Karpas-422 (cell line): ENCODE data around the gene PGBD5. TPM values are rescaled to one million over a fixed set of nuclear protein-coding genes. Genes with fewer than 3 reads are reported as not detected.
"Not testable (repeated sequence)": the region's sequence is repeated elsewhere in the genome, so short reads cannot be mapped to it uniquely, and the experiment has no call there.

ENCODE experiments used
- DNase-seq: peaks from one replicate; pipeline ENCODE4 v3.0.0-alpha.2; 2015
- H2AFZ ChIP-seq: fragments of 200-600 bp; sonication (generic); 2 replicates; pipeline ENCODE4 v1.6.1; 2014; ENCODE audit warnings: antibody characterized with exemption, low read length, mixed read lengths
- H3K27ac ChIP-seq: fragments of 200-600 bp; sonication (generic); 2 replicates; pipeline ENCODE4 v1.5.1; 2014; ENCODE audit warnings: mild to moderate bottlenecking, low read length, moderate library complexity
- H3K27me3 ChIP-seq: fragments of 200-600 bp; sonication (generic); 2 replicates; pipeline ENCODE4 v1.6.1; 2014; ENCODE audit warnings: low read length, mixed read lengths
- H3K36me3 ChIP-seq: fragments of 200-600 bp; sonication (generic); 2 replicates; pipeline ENCODE4 v1.6.1; 2014; ENCODE audit warnings: low read length, mixed read lengths; ENCODE audit not compliant: insufficient read depth
- H3K4me1 ChIP-seq: fragments of 200-600 bp; sonication (generic); 2 replicates; pipeline ENCODE4 v1.6.1; 2014; ENCODE audit warnings: mild to moderate bottlenecking, low read length, mixed read lengths
- H3K4me2 ChIP-seq: fragments of 200-600 bp; sonication (generic); 2 replicates; pipeline ENCODE4 v1.6.1; 2014; ENCODE audit warnings: low read length, low read depth, mild to moderate bottlenecking; ENCODE audit not compliant: poor library complexity, severe bottlenecking
- H3K4me3 ChIP-seq: fragments of 200-600 bp; sonication (generic); 2 replicates; pipeline ENCODE4 v1.5.1; 2014; ENCODE audit warnings: mild to moderate bottlenecking, antibody characterized with exemption, low read length, mixed read lengths
- H3K79me2 ChIP-seq: fragments of 200-600 bp; sonication (generic); 2 replicates; pipeline ENCODE4 v1.6.1; 2014; ENCODE audit warnings: mild to moderate bottlenecking, low read length, mixed read lengths
- H3K9ac ChIP-seq: fragments of 200-600 bp; sonication (generic); 2 replicates; pipeline ENCODE4 v1.6.0; 2014; ENCODE audit warnings: low read length
- H3K9me2 ChIP-seq: fragments of 200-600 bp; sonication (generic), shearing (Covaris generic); replicated peaks from 2 replicates; pipeline ENCODE4 v1.6.0; 2014; ENCODE audit warnings: mild to moderate bottlenecking, low read length, moderate library complexity; ENCODE audit not compliant: insufficient read depth
- H3K9me3 ChIP-seq: fragments of 300-700, 200-600 bp; sonication (generic); 2 replicates; pipeline ENCODE4 v1.6.1; 2014; ENCODE audit warnings: low read length, mixed read lengths
- H4K20me1 ChIP-seq: fragments of 200-600 bp; sonication (generic); 2 replicates; pipeline ENCODE4 v1.6.1; 2014; ENCODE audit warnings: mild to moderate bottlenecking, antibody characterized with exemption, low read length, low read depth; ENCODE audit not compliant: insufficient read depth
- total RNA-seq: library from RNA; depleted of rRNA; stranded (reverse); fragments of >200 nt; shearing (Covaris generic); gene quantifications from 2 replicates; pipeline ENCODE4 v1.2.3, GENCODE V29; 2014; ENCODE audit warnings: low replicate concordance; rRNA removed

Gene PGBD5, protein sequence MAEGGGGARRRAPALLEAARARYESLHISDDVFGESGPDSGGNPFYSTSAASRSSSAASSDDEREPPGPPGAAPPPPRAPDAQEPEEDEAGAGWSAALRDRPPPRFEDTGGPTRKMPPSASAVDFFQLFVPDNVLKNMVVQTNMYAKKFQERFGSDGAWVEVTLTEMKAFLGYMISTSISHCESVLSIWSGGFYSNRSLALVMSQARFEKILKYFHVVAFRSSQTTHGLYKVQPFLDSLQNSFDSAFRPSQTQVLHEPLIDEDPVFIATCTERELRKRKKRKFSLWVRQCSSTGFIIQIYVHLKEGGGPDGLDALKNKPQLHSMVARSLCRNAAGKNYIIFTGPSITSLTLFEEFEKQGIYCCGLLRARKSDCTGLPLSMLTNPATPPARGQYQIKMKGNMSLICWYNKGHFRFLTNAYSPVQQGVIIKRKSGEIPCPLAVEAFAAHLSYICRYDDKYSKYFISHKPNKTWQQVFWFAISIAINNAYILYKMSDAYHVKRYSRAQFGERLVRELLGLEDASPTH
- total RNA-seq = not detected in 2 replicates

- no peaks in the 10 kb centered on the region for H3K79me2 ChIP-seq
- DNase-seq = peak; percentile 84
- H3K9me2 ChIP-seq = no peaks in the 10 kb centered on the region
- H3K27me3 ChIP-seq = no peaks in the 10 kb centered on the region
- H3K9ac ChIP-seq = no peak within 1 kb of the TSS
- H3K4me3 ChIP-seq = peak within 1 kb of the TSS; percentile 53; the same call in 1 of the 2 replicates
- H3K36me3 ChIP-seq = no peaks in the 10 kb centered on the region
- peak within 1 kb of the TSS; percentile 47 for H3K4me2 ChIP-seq
- H3K4me1 ChIP-seq = peaks cover 10% of the 10 kb centered on the region
- H3K27ac ChIP-seq = no peak within 1 kb of the TSS
- no peak within 1 kb of the TSS for H2AFZ ChIP-seq
- H4K20me1 ChIP-seq = no peaks in the 10 kb centered on the region
- no peaks in the 10 kb centered on the region for H3K9me3 ChIP-seq
Observed at GRCh38 chr1:230426246-230427093, at the start of gene PGBD5. PGBD5 (minus strand) TSS chr1:230426332; CDS start chr1:230425928, 404 bp downstream.

GRCh38 chr1:230474924-230475323 lies 48.8 kb upstream of the PGBD5 start:
- H3K36me3 ChIP-seq, H4K20me1 ChIP-seq, H3K4me3 ChIP-seq, H3K4me2 ChIP-seq, H3K9me3 ChIP-seq, H3K27ac ChIP-seq, H3K9me2 ChIP-seq, H3K9ac ChIP-seq, H3K27me3 ChIP-seq, H3K79me2 ChIP-seq, H3K4me1 ChIP-seq, DNase-seq, H2AFZ ChIP-seq: not testable (repeated sequence)

GRCh38 chr1:230470750-230471149 lies 44.6 kb upstream of the PGBD5 start:
- not testable (repeated sequence) for H3K4me1 ChIP-seq, H3K9me2 ChIP-seq, H3K79me2 ChIP-seq, H3K9me3 ChIP-seq, H4K20me1 ChIP-seq, H2AFZ ChIP-seq, H3K4me2 ChIP-seq, H3K36me3 ChIP-seq, H3K4me3 ChIP-seq, DNase-seq, H3K27me3 ChIP-seq, H3K27ac ChIP-seq, H3K9ac ChIP-seq

GRCh38 chr1:230469271-230469670 lies 43.1 kb upstream of the PGBD5 start:
- Histone ChIP-seq H3K9me3 (no peaks in the 10 kb centered on the region), H4K20me1 (no peaks in the 10 kb centered on the region), H3K27me3 (no peaks in the 10 kb centered on the region), H3K79me2 (no peaks in the 10 kb centered on the region), H3K4me1 (no peaks in the 10 kb centered on the region), H3K27ac (no peak overlapping the region), H3K9ac (no peak overlapping the region), H2AFZ (no peak overlapping the region), H3K4me2 (no peak overlapping the region), H3K9me2 (no peaks in the 10 kb centered on the region), H3K4me3 (no peak overlapping the region), H3K36me3 (no peaks in the 10 kb centered on the region)
- DNase-seq = no peak

DNA sequence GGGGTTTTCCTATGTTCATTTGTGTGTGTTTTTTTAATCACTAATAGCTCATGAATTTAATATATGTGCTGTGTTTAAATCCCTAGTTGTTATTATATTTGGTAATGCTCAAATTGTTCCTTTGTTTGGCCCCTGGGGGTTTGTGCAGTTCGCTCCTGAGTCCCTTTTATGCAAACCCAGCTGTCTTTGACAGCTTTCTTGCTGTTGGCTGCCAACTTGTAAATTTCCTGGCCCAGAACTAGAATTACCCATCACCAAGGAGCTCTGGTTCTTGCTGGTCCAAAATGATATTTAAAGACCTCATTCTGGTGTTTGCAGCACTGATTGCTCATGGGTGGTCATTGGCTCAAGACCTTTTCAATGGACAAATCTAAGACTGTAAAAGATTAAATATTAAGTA lies 39.6 kb upstream of the PGBD5 start:
- Histone ChIP-seq H3K4me1 (no peaks in the 10 kb centered on the region), H3K27ac (no peak overlapping the region), H4K20me1 (no peaks in the 10 kb centered on the region), H3K9ac (no peak overlapping the region), H3K36me3 (no peaks in the 10 kb centered on the region), H3K4me3 (no peak overlapping the region), H2AFZ (no peak overlapping the region), H3K9me3 (no peaks in the 10 kb centered on the region), H3K27me3 (no peaks in the 10 kb centered on the region), H3K79me2 (no peaks in the 10 kb centered on the region), H3K4me2 (no peak overlapping the region), H3K9me2 (no peaks in the 10 kb centered on the region)
- no peak for DNase-seq

DNA sequence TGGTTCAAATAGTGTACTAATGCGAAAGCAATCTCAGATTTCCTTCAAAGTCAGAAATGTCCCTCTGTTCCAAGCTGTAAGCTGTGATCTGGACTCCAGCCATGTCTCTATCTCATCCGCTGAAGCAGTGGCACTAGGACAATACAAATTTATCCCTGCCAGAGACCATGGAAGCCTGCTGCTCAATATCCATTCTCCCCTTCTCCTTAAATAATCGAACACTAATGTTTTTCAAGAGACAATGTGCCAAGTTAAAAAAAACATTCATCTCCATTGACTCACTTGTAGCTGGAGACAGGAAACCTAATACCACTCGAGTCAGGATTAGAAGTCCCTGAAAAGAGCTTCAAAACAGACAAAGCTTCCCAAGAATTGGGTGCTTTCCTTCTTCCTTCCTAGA lies 38.5 kb upstream of the PGBD5 start:
- no peak overlapping the region for H2AFZ ChIP-seq
- no peak overlapping the region for H3K9ac ChIP-seq
- no peak for DNase-seq
- no peaks in the 10 kb centered on the region for H3K9me3 ChIP-seq
- no peak overlapping the region for H3K4me3 ChIP-seq
- no peak overlapping the region for H3K4me2 ChIP-seq
- H3K36me3 ChIP-seq = no peaks in the 10 kb centered on the region
- H3K9me2 ChIP-seq = no peaks in the 10 kb centered on the region
- no peaks in the 10 kb centered on the region for H3K27me3 ChIP-seq
- H3K79me2 ChIP-seq = no peaks in the 10 kb centered on the region
- no peaks in the 10 kb centered on the region for H3K4me1 ChIP-seq
- H3K27ac ChIP-seq = no peak overlapping the region
- H4K20me1 ChIP-seq = no peaks in the 10 kb centered on the region

DNA sequence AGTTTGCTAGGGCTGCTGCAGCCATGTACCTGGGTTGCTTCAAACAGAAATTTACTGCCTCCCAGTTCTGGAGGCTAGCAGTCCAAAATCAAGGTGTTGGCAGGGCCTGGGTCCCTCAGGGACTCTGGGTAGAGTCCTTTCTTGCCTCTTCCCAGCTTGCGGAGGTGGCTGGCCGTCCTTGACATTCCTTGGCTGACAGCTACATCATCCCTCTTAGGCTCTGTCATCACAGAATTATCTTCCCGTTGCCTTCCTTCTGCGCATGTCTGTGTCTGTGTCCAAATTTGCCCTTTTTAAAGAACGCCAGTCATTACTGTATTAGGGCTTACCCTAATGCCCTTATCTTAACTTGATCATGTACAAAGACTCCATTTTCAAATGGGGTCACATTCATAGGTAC lies 37.6 kb upstream of the PGBD5 start:
- no peaks in the 10 kb centered on the region for H3K4me1 ChIP-seq
- H3K79me2 ChIP-seq = no peaks in the 10 kb centered on the region
- H3K36me3 ChIP-seq = no peaks in the 10 kb centered on the region
- H3K4me3 ChIP-seq = no peak overlapping the region
- no peak overlapping the region for H3K9ac ChIP-seq
- no peaks in the 10 kb centered on the region for H3K9me2 ChIP-seq
- no peak overlapping the region for H2AFZ ChIP-seq
- H3K9me3 ChIP-seq = no peaks in the 10 kb centered on the region
- no peak overlapping the region for H3K27ac ChIP-seq
- no peaks in the 10 kb centered on the region for H3K27me3 ChIP-seq
- no peak overlapping the region for H3K4me2 ChIP-seq
- DNase-seq = no peak
- H4K20me1 ChIP-seq = no peaks in the 10 kb centered on the region

DNA sequence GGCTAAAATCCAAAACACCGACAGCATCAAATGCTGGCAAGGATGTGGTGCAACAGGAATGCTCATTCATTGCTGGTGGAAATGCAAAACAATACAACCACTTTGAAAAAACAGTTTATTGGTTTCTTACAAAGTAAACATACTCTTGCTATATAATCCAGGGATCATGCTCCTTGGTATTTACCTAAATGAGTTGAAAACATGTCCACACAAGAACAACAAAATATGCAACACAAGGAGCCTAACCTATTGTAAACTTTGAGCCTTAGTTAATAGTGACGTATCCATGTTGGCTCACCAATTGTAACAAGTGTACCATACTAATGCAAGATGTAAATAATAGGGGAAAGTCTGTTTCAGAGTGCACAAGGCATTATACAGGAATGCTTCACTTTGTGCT lies 37.2 kb upstream of the PGBD5 start:
- H3K9me2 ChIP-seq = no peaks in the 10 kb centered on the region
- no peaks in the 10 kb centered on the region for H3K27me3 ChIP-seq
- no peak overlapping the region for H3K4me2 ChIP-seq
- no peaks in the 10 kb centered on the region for H3K36me3 ChIP-seq
- no peaks in the 10 kb centered on the region for H3K79me2 ChIP-seq
- no peak overlapping the region for H3K27ac ChIP-seq
- H3K4me3 ChIP-seq = no peak overlapping the region
- no peaks in the 10 kb centered on the region for H4K20me1 ChIP-seq
- H3K9ac ChIP-seq = no peak overlapping the region
- H3K9me3 ChIP-seq = no peaks in the 10 kb centered on the region
- no peak for DNase-seq
- no peak overlapping the region for H2AFZ ChIP-seq
- no peaks in the 10 kb centered on the region for H3K4me1 ChIP-seq
